HG02884 (cell line): ENCODE data around the gene ORM1.
"Not testable (repeated sequence)": the region's sequence is repeated elsewhere in the genome, so short reads cannot be mapped to it uniquely, and the experiment has no call there.

Experiments
- ATAC-seq: cut with Tn5 transposase; IDR thresholded peaks from one replicate; pipeline ENCODE4 v1.9.1; 2021; ENCODE audit warnings: mild to moderate bottlenecking, moderate library complexity; ENCODE audit not compliant: unreplicated experiment

The ORM1 gene

GRCh38 chr9:114322831-114323531 is at the start of gene ORM1:
Gene ORM1, plus strand, starts transcription at chr9:114323098. Its CDS starts 36 bp downstream, at chr9:114323134.
- not testable (repeated sequence) for ATAC-seq

GRCh38 chr9:114273461-114273881 is 49.4 kb upstream of the ORM1 start:
- no peak for ATAC-seq

GRCh38 chr9:114274217-114274616 is 48.7 kb upstream of the ORM1 start:
- ATAC-seq = no peak

- ATAC-seq = no peak
Measured at GRCh38 chr9:114275246-114276004, 47.5 kb upstream of the ORM1 start.

GRCh38 chr9:114276908-114277821 is 45.7 kb upstream of the ORM1 start:
- no peak for ATAC-seq

GRCh38 chr9:114278356-114278755 is 44.5 kb upstream of the ORM1 start:
- ATAC-seq = no peak

GRCh38 chr9:114278881-114279570 is 43.9 kb upstream of the ORM1 start:
- ATAC-seq = no peak

- ATAC-seq = no peak
Measured at GRCh38 chr9:114279693-114280092, 43.2 kb upstream of the ORM1 start.

GRCh38 chr9:114280636-114281472 is 42.0 kb upstream of the ORM1 start:
- no peak for ATAC-seq

- no peak for ATAC-seq
Measured at GRCh38 chr9:114281473-114282103, 41.3 kb upstream of the ORM1 start.

- no peak for ATAC-seq
Measured at GRCh38 chr9:114282104-114282485, 40.8 kb upstream of the ORM1 start.

GRCh38 chr9:114282507-114282906 is 40.4 kb upstream of the ORM1 start:
- ATAC-seq = no peak

- no peak for ATAC-seq
Measured at GRCh38 chr9:114282926-114283325, 40.0 kb upstream of the ORM1 start.

- ATAC-seq = no peak
Measured at GRCh38 chr9:114283551-114284111, 39.3 kb upstream of the ORM1 start.

GRCh38 chr9:114284316-114285060 is 38.4 kb upstream of the ORM1 start:
- ATAC-seq = no peak

- no peak for ATAC-seq
Measured at GRCh38 chr9:114285166-114285867, 37.6 kb upstream of the ORM1 start.

GRCh38 chr9:114286146-114286679 is 36.7 kb upstream of the ORM1 start:
- no peak for ATAC-seq
